Ishikawa (cell line): Measurements from ENCODE around the gene SMPD3.

Experiments
- EGR1 ChIP-seq: IDR thresholded peaks from 2 replicates; pipeline ENCODE4 v1.6.1; 2012
- EP300 ChIP-seq: IDR thresholded peaks from 2 replicates; pipeline ENCODE4 v1.6.1; 2012; ENCODE audit warnings: borderline replicate concordance
- FOXM1 ChIP-seq: IDR thresholded peaks from 2 replicates; pipeline ENCODE4 v1.6.1; 2012; ENCODE audit warnings: low read depth, borderline replicate concordance
- NFIC ChIP-seq: IDR thresholded peaks from 2 replicates; pipeline ENCODE4 v1.6.1; 2012
- RAD21 ChIP-seq: IDR thresholded peaks from 2 replicates; pipeline ENCODE4 v1.6.1; 2012; ENCODE audit warnings: low read depth
- TAF1 ChIP-seq: IDR thresholded peaks from 2 replicates; pipeline ENCODE4 v1.6.1; 2012; ENCODE audit warnings: low read depth, mild to moderate bottlenecking

DNA sequence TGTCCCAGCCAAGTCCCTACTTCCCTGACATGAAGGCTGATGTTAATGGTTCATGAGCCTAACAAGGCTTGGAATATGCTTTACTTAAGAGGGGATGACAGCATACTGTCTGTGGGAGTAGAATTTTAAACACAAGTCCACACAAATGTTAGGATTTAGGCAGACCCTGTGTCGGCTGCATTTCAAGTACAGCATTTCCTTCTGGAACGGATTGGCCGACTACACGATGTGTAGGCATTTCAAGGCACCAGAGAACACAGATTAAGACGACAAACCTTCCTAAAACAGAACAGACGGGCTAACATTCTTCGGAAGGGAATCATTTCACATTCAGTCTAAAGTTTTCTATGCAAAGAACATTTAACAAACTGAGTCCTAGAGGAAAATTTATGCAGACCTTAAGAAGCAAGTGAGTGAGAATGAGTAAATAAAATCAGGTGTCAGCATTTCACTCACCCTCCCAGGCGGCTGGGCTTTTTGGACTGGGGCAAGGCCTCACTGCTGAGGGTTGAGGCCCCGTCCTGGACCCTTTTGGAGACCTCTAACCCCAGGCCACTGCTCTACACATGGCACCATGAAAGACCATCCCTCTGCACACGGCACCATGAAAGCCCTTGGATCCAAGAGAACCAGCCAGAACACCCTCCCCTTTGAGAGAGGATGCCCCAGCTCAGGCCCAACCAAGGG, 67.5 kb downstream of the SMPD3 start:
- no peak for TF ChIP-seq EGR1
- TF ChIP-seq FOXM1: no peak
- no peak for TF ChIP-seq TAF1
- TF ChIP-seq EP300: no peak
- no peak for TF ChIP-seq RAD21
- TF ChIP-seq NFIC: no peak
